DND-41 (cell line): Measurements from ENCODE around the gene PTPRD.

Experiments
- ATAC-seq: fragments of 200-7000 bp; cut with Tn5 transposase; 3 replicates; pipeline ENCODE4 v1.9.1; 2021; ENCODE audit warnings: low read depth; ENCODE audit not compliant: insufficient read depth
- DNase-seq: peaks from one replicate; pipeline ENCODE4 v3.0.0-alpha.2; 2020
- H2AFZ ChIP-seq: 2 replicates; pipeline ENCODE4 v1.6.0; 2012; ENCODE audit warnings: low read depth, low read length
- H3K27ac ChIP-seq: 2 replicates; pipeline ENCODE4 v1.5.1; 2012; ENCODE audit warnings: low read length, inconsistent platforms
- H3K27me3 ChIP-seq: fragments of 200-600 bp; sonication (generic); 2 replicates; pipeline ENCODE4 v1.6.0; 2012; ENCODE audit warnings: low read length, mild to moderate bottlenecking, inconsistent platforms; ENCODE audit not compliant: insufficient read depth, poor library complexity
- H3K36me3 ChIP-seq: 2 replicates; pipeline ENCODE4 v1.5.1; 2012; ENCODE audit warnings: low read length, inconsistent platforms; ENCODE audit not compliant: insufficient read depth
- H3K4me1 ChIP-seq: 2 replicates; pipeline ENCODE4 v1.5.1; 2012; ENCODE audit warnings: mild to moderate bottlenecking, low read length; ENCODE audit not compliant: insufficient read depth
- H3K4me2 ChIP-seq: 2 replicates; pipeline ENCODE4 v1.6.0; 2012; ENCODE audit warnings: mild to moderate bottlenecking, moderate library complexity, low read length, inconsistent platforms; ENCODE audit not compliant: insufficient read depth
- H3K4me3 ChIP-seq, 2 experiments: fragments of 200-600 bp in 1 of 2; shearing (Covaris generic) in 1 of 2; 2 replicates each; pipeline ENCODE4 v1.5.1; 2012 to 2016; ENCODE audit warnings: inconsistent platforms in 2 of 2, low read length in 2 of 2, mild to moderate bottlenecking in 2 of 2, low read depth in 1 of 2, moderate library complexity in 1 of 2
- H3K79me2 ChIP-seq: 2 replicates; pipeline ENCODE4 v1.6.0; 2012; ENCODE audit warnings: low read length, inconsistent platforms; ENCODE audit not compliant: insufficient read depth
- H3K9ac ChIP-seq: 2 replicates; pipeline ENCODE4 v1.6.0; 2012; ENCODE audit warnings: low read depth, mild to moderate bottlenecking, inconsistent platforms, low read length, moderate library complexity
- H3K9me3 ChIP-seq: 2 replicates; pipeline ENCODE4 v1.5.1; 2012; ENCODE audit warnings: low read length, moderate library complexity, mild to moderate bottlenecking, inconsistent platforms; ENCODE audit not compliant: insufficient read depth, severe bottlenecking
- H4K20me1 ChIP-seq: 2 replicates; pipeline ENCODE4 v1.6.0; 2012; ENCODE audit warnings: low read length; ENCODE audit not compliant: insufficient read depth
- EZH2 ChIP-seq: IDR thresholded peaks from 3 replicates; pipeline ENCODE4 v1.6.1; 2012; ENCODE audit warnings: borderline replicate concordance, low read depth, mild to moderate bottlenecking, moderate library complexity, low read length, inconsistent platforms; ENCODE audit not compliant: severe bottlenecking
- TF ChIP-seq, protein P1 (sequence below): IDR thresholded peaks from 2 replicates; pipeline ENCODE4 v1.5.1; 2012; ENCODE audit warnings: borderline replicate concordance, low read length, moderate library complexity, mild to moderate bottlenecking; ENCODE audit not compliant: poor library complexity, severe bottlenecking; ENCODE audit errors: extremely low read depth

The PTPRD gene

DNA sequence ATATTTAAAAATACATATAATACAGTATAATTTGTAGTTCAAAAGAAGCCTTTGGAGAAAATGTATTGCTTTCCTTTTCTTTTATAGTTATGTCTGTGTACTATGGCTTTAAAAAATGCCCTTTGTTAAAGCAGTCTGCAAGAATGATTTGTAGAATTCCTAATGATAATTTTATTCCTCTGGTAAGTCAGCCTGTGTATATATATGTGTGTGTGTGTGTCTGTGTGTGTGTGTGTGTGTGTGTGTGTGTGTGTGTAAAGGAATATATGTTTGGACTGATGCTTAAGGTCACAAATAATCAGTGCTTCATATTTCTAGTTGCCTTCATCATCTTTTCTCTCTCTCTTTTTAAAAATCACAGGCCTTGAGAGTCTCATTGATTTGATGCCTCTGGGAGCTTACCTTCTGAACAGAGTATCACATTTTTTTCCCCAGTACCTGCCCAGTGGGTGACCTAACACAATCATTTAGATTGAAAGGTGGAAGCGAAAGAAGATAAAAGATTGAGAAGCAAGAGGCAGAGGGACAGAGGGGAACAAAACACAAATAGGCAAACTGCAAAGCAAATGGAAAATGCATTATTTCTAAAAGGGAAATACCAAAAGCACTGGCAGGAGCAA, 2104.0 kb downstream of the PTPRD start:
- Histone ChIP-seq H4K20me1 (no peaks in the 10 kb centered on the region), H3K4me2 (no peak overlapping the region), H2AFZ (no peak overlapping the region), H3K79me2 (no peaks in the 10 kb centered on the region), H3K9me3 (no peaks in the 10 kb centered on the region), H3K27ac (no peak overlapping the region), H3K27me3 (no peaks in the 10 kb centered on the region), H3K4me1 (no peaks in the 10 kb centered on the region), H3K9ac (no peak overlapping the region), H3K36me3 (no peaks in the 10 kb centered on the region), H3K4me3 (no peak overlapping the region)
- DNase-seq (no peak), ATAC-seq (no peak)
- TF ChIP-seq, protein P1, sequence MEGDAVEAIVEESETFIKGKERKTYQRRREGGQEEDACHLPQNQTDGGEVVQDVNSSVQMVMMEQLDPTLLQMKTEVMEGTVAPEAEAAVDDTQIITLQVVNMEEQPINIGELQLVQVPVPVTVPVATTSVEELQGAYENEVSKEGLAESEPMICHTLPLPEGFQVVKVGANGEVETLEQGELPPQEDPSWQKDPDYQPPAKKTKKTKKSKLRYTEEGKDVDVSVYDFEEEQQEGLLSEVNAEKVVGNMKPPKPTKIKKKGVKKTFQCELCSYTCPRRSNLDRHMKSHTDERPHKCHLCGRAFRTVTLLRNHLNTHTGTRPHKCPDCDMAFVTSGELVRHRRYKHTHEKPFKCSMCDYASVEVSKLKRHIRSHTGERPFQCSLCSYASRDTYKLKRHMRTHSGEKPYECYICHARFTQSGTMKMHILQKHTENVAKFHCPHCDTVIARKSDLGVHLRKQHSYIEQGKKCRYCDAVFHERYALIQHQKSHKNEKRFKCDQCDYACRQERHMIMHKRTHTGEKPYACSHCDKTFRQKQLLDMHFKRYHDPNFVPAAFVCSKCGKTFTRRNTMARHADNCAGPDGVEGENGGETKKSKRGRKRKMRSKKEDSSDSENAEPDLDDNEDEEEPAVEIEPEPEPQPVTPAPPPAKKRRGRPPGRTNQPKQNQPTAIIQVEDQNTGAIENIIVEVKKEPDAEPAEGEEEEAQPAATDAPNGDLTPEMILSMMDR, result no peak

DNA sequence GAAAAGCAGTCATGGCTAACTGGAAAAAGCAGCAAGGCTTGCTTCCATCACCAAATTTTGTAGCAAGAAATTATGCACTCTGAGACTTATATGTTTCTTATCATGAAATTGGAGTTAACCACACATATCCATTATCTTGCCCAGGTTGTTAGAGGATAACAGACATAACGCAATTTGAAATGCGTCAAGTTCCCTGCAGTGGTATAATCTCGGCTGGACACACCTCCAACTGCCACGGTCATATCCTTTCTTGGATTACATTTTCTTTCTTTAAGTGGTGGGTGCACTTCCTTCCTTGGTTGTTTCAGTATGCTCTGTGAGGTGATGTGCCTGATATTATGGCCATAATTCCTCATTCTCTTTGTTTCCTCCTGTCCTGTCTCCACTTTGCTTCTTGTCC, 2118.2 kb downstream of the PTPRD start:
- no peaks in the 10 kb centered on the region for H3K27me3 ChIP-seq
- ATAC-seq (no peak), DNase-seq (no peak)
- no peaks in the 10 kb centered on the region for H3K79me2 ChIP-seq
- H3K27ac ChIP-seq, result no peak overlapping the region
- no peak for TF ChIP-seq EZH2
- TF ChIP-seq, protein P1, result no peak
- H3K4me1 ChIP-seq, result no peaks in the 10 kb centered on the region
- no peak overlapping the region for H3K4me2 ChIP-seq
- H3K9me3 ChIP-seq, result no peaks in the 10 kb centered on the region
- no peak overlapping the region for H3K9ac ChIP-seq
- no peak overlapping the region for H3K4me3 ChIP-seq
- no peaks in the 10 kb centered on the region for H4K20me1 ChIP-seq
- no peak overlapping the region for H2AFZ ChIP-seq
- H3K36me3 ChIP-seq, result no peaks in the 10 kb centered on the region; the same call in 1 of the 2 replicates

DNA sequence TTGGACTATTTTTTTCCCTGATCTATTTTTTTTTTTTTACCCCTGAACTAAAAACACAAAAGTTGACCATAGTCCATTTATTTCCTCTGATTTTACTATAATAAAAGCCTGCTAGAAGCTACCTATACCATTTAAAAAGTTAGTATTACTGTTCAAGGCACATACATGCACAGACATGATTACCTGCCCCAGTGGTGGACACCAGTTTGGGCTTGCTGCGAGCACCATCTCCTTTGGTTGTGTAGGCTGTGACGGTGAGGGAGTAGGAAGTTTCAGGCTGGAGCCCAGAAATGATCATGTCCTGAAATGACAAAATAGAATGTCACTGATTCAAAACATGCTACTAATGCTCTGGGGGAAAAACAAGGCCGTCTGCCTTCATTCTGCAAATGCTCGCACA, 2120.1 kb downstream of the PTPRD start:
- H3K4me1 ChIP-seq, result no peaks in the 10 kb centered on the region
- TF ChIP-seq, protein P1, result no peak
- TF ChIP-seq EZH2, result no peak
- no peaks in the 10 kb centered on the region for H3K9me3 ChIP-seq
- H3K4me3 ChIP-seq, result no peak overlapping the region
- no peak overlapping the region for H2AFZ ChIP-seq
- H3K36me3 ChIP-seq, result no peaks in the 10 kb centered on the region; the same call in 1 of the 2 replicates
- DNase-seq, result no peak
- no peak overlapping the region for H3K9ac ChIP-seq
- H3K4me2 ChIP-seq, result no peak overlapping the region
- no peaks in the 10 kb centered on the region for H3K27me3 ChIP-seq
- H3K27ac ChIP-seq, result no peak overlapping the region
- H3K79me2 ChIP-seq, result no peaks in the 10 kb centered on the region
- no peak for ATAC-seq
- H4K20me1 ChIP-seq, result no peaks in the 10 kb centered on the region

DNA sequence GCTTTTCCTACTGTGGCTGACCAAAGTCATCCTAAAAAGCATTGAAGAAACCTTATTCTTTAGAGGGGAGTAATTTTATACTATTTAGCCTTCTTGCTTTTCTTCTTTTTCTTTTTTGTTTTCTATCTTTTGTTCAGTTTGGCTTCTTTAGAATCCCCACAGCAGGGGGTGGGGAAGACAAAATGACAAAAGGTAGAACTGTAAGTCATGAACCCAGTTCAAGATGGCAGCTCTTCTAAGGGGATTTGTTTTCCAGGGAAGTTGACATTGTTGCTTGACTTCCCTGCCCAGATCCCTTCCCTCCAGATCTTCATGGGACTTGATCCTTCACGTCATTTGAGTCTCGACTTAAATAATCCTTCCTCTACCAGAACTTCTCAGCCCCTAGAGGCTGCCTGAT, 2120.8 kb downstream of the PTPRD start:
- TF ChIP-seq, protein P1, result no peak
- no peak for TF ChIP-seq EZH2
- Histone ChIP-seq H3K4me2 (no peak overlapping the region), H2AFZ (no peak overlapping the region), H3K4me3 (no peak overlapping the region), H4K20me1 (no peaks in the 10 kb centered on the region), H3K36me3 (no peaks in the 10 kb centered on the region; the same call in 1 of the 2 replicates), H3K9ac (no peak overlapping the region), H3K4me1 (no peaks in the 10 kb centered on the region), H3K79me2 (no peaks in the 10 kb centered on the region), H3K27ac (no peak overlapping the region), H3K9me3 (no peaks in the 10 kb centered on the region), H3K27me3 (no peaks in the 10 kb centered on the region)
- ATAC-seq, result no peak
- no peak for DNase-seq
